OCI-LY1 (cell line): Measurements from ENCODE around the gene KDM6B.

ENCODE experiments used
- EZH2 ChIP-seq: fragments of 200-600 bp; sonication (generic), shearing (Covaris generic); IDR thresholded peaks from 2 replicates; pipeline ENCODE4 v1.8.0; 2017; ENCODE audit warnings: borderline replicate concordance, mixed run types, mild to moderate bottlenecking, antibody characterized with exemption, low read length, moderate library complexity, mixed read lengths
- TF ChIP-seq, protein P1 (sequence below): fragments of 200-600 bp; sonication (generic), shearing (Covaris generic); IDR thresholded peaks from 2 replicates; pipeline ENCODE4 v1.5.1; 2017; ENCODE audit warnings: mild to moderate bottlenecking, antibody characterized with exemption, low read length, moderate library complexity, mixed read lengths

- TF ChIP-seq, protein P1, sequence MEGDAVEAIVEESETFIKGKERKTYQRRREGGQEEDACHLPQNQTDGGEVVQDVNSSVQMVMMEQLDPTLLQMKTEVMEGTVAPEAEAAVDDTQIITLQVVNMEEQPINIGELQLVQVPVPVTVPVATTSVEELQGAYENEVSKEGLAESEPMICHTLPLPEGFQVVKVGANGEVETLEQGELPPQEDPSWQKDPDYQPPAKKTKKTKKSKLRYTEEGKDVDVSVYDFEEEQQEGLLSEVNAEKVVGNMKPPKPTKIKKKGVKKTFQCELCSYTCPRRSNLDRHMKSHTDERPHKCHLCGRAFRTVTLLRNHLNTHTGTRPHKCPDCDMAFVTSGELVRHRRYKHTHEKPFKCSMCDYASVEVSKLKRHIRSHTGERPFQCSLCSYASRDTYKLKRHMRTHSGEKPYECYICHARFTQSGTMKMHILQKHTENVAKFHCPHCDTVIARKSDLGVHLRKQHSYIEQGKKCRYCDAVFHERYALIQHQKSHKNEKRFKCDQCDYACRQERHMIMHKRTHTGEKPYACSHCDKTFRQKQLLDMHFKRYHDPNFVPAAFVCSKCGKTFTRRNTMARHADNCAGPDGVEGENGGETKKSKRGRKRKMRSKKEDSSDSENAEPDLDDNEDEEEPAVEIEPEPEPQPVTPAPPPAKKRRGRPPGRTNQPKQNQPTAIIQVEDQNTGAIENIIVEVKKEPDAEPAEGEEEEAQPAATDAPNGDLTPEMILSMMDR, result no peak
- no peak for TF ChIP-seq EZH2
These were observed 25.0 kb downstream of the KDM6B start for GRCh38 chr17:7859028-7859427.
